AG04450 (cell line): Measurements from ENCODE around the gene SOX4. TPM values are rescaled to one million over a fixed set of nuclear protein-coding genes. Genes with fewer than 3 reads are reported as not detected.

ENCODE experiments used
- CTCF ChIA-PET: fragments of 300-600, 350-600 bp; formaldehyde crosslinking; extraction: SDS; loops from one replicate; lab custom pipeline; 2022; ENCODE audit warnings: antibody characterized with exemption, inconsistent platforms; lab: Charles Lee
- POLR2A ChIA-PET: fragments of 350-600 bp; formaldehyde crosslinking; extraction: SDS; loops from one replicate; lab custom pipeline; 2021; ENCODE audit warnings: antibody characterized with exemption, inconsistent platforms; lab: Yijun Ruan, JAX
- DNase-seq: peaks from one replicate; pipeline ENCODE4 v3.0.0-alpha.2; 2011; ENCODE audit warnings: low read depth, low spot score
- H3K27ac ChIP-seq: one replicate; pipeline ENCODE4 v1.5.1; 2012; ENCODE audit warnings: low read depth, low read length, control low read depth
- H3K27me3 ChIP-seq: one replicate; pipeline ENCODE4 v1.6.0; 2012; ENCODE audit warnings: low read length; ENCODE audit not compliant: control insufficient read depth, insufficient read depth
- H3K4me3 ChIP-seq: 2 replicates; pipeline ENCODE4 v1.5.1; 2011; ENCODE audit warnings: mild to moderate bottlenecking, low read depth, low read length, control low read depth
- H3K9me3 ChIP-seq: 2 replicates; pipeline ENCODE4 v1.5.1; 2012; ENCODE audit warnings: low read length; ENCODE audit not compliant: control insufficient read depth, insufficient read depth
- CTCF ChIP-seq: IDR thresholded peaks from 2 replicates; pipeline ENCODE4 v1.5.1; 2011; ENCODE audit warnings: low read depth, low read length, control low read depth, inconsistent platforms
- polyA plus RNA-seq: library from polyadenylated mRNA; depleted of rRNA; stranded (reverse); fragments of >200 nt; gene quantifications from 2 replicates; pipeline ENCODE4 v1.2.3, GENCODE V29; 2011

Gene SOX4
- polyA plus RNA-seq, 1 experiment: 33.5 TPM

- peak overlapping the region; percentile 95 for H3K4me3 ChIP-seq
- no peak for DNase-seq
- H3K27ac ChIP-seq: no peak overlapping the region
- H3K27me3 ChIP-seq: no peaks in the 10 kb centered on the region
- ChIA-PET CTCF (no interaction called here), POLR2A (no interaction called here)
- H3K9me3 ChIP-seq: peaks cover 8% of the 10 kb centered on the region; the same call in 1 of the 2 replicates
- no peak for TF ChIP-seq CTCF
Observed at GRCh38 chr6:21599051-21599696, 5.6 kb downstream of the SOX4 start.

DNA sequence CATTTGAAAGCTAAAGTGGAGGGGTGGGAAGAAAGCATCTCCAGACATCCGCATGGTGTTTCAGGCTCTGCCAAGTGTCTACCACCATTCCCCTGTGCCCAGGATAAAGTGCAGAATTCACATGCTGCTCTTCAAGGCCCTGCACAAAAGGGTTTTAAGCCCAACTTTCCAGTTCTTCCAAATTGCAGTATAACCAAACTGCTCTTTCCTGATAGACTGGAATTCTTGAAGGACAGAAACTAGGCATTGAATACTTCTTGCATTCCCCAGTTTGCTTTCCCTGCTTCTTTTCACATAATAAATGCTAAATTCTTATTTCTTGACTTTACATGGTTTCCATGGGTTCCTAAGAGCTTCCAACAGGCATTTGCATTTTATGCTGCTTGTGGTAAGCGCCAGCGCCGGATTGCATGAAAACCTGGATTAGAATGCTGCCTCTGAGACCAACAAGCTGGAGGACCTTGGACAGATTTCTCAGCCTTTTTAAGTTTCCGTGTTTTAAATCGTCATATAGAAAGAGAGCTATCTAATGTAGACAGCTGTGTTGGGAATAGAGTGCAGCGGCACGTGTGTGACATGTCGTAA, 7.9 kb downstream of the SOX4 start:
- no peaks in the 10 kb centered on the region for H3K27me3 ChIP-seq
- ChIA-PET CTCF (no interaction called here), POLR2A (interaction anchor here (0.6 to 2.4 kb wide), 4 partner anchors 51 to 548 kb away, joined by 3 to 12 read pairs (median 4); no protein-coding TSS in a partner anchor)
- no peak overlapping the region for H3K27ac ChIP-seq
- peaks cover 5% of the 10 kb centered on the region; the same call in 1 of the 2 replicates for H3K9me3 ChIP-seq
- no peak for TF ChIP-seq CTCF
- no peak overlapping the region for H3K4me3 ChIP-seq
- DNase-seq: no peak

DNA sequence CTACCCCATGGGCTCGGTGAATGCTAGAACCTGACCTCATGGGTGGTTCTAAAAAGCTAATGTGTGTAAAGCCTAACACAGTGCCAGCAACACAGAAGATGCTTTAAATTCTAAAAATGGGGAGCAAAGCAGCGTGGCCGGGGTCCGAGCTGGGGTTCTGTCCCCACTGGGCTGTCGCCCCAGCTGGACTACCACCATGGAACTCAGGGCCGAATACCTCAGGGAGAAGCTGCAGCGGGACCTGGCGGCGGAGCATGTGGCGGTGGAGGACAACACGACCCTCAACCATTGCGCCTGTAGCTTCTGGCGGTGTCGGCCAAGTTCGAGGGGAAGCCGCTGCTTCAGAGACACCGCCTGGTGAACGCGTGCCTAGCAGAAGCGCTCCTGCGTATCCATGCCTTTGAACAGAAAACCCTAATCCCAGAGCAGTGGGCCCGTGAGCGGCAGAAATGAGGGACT, 8.4 kb downstream of the SOX4 start:
- no peaks in the 10 kb centered on the region for H3K27me3 ChIP-seq
- ChIA-PET CTCF (no interaction called here), POLR2A (interaction anchor here (1.1 to 2.4 kb wide), 3 partner anchors 152 to 547 kb away, joined by 3 to 12 read pairs (median 4); no protein-coding TSS in a partner anchor)
- H3K27ac ChIP-seq: no peak overlapping the region
- no peak for DNase-seq
- no peak for TF ChIP-seq CTCF
- H3K9me3 ChIP-seq: peaks cover 5% of the 10 kb centered on the region; the same call in 1 of the 2 replicates
- H3K4me3 ChIP-seq: no peak overlapping the region

DNA sequence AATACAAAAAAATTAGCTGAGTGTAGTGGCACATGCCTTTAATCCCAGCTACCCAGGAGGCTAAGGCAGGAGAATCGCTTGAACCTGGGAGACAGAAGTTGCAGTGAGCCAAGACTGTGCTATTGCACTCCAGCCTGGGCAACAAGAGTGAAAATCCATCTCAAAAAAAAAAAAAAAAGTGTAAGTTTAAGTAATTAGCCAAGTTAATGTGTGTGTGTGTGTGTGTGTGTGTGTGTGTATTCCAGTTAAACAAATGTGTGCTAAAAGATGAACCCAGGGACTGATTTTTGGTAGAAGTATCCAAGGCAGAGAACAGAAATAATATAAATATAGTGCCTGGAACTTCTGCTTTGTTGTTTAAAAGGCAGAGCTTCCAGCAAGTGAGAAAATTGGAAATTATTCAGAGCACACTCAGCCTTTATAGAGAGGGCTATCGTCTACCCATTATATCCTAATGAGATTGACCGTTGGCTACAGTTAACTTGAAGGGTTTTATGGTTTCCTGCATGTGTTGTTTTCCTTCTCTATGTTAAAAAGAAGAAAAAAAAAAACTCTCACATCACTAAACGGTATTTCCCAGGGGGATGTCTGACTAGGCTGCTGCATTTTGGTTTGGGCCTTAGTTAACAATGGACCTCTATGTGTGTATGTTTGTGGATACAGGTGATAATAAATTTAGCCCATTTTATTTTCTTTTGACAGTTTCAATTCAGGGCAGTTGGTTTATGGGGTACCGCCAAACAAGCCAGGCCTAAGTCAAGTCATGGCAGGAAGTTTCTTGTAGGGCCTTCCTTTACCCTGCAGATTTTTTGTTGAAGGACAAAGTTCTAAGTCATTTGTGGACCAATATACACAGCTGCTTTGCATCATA, 9.8 kb downstream of the SOX4 start:
- no peak overlapping the region for H3K4me3 ChIP-seq
- H3K9me3 ChIP-seq: peaks cover 5% of the 10 kb centered on the region; the same call in 1 of the 2 replicates
- ChIA-PET CTCF (no interaction called here), POLR2A (interaction anchor here (0.6 to 0.7 kb wide), 2 partner anchors 66 to 120 kb away, joined by 3 to 5 read pairs; no protein-coding TSS in a partner anchor)
- no peaks in the 10 kb centered on the region for H3K27me3 ChIP-seq
- no peak for TF ChIP-seq CTCF
- no peak overlapping the region for H3K27ac ChIP-seq
- no peak for DNase-seq
